Epithelial cell of proximal tubule (primary cell): ENCODE measurements around the gene GAST. TPM values are rescaled to one million over a fixed set of nuclear protein-coding genes. Genes with fewer than 3 reads are reported as not detected.
A peak's percentile ranks its signal among the peaks of the same experiment; 100 is the strongest.

Experiments used
- DNase-seq: peaks from one replicate; pipeline ENCODE4 v3.0.0-alpha.2; 2011; ENCODE audit warnings: low read depth
- H3K4me3 ChIP-seq: 2 replicates; pipeline ENCODE4 v1.5.1; 2011; ENCODE audit warnings: low read depth, mild to moderate bottlenecking, low read length
- total RNA-seq: library from RNA; depleted of rRNA; stranded (reverse); fragments of >200 nt; gene quantifications from 2 replicates; pipeline ENCODE4 v1.2.3, GENCODE V29; 2015
- TF ChIP-seq, protein P1 (sequence below): conservative IDR thresholded peaks from 2 replicates; pipeline ENCODE4 v1.5.1; 2012; ENCODE audit warnings: low read depth, mild to moderate bottlenecking, low read length

The GAST gene
- total RNA-seq, 1 donor from 2014 or later = not detected

GRCh38 chr17:41733348-41734138 lies 21.4 kb downstream of the GAST start:
- no peak for DNase-seq
- peak overlapping the region; percentile 55 for H3K4me3 ChIP-seq
- TF ChIP-seq, protein P1, sequence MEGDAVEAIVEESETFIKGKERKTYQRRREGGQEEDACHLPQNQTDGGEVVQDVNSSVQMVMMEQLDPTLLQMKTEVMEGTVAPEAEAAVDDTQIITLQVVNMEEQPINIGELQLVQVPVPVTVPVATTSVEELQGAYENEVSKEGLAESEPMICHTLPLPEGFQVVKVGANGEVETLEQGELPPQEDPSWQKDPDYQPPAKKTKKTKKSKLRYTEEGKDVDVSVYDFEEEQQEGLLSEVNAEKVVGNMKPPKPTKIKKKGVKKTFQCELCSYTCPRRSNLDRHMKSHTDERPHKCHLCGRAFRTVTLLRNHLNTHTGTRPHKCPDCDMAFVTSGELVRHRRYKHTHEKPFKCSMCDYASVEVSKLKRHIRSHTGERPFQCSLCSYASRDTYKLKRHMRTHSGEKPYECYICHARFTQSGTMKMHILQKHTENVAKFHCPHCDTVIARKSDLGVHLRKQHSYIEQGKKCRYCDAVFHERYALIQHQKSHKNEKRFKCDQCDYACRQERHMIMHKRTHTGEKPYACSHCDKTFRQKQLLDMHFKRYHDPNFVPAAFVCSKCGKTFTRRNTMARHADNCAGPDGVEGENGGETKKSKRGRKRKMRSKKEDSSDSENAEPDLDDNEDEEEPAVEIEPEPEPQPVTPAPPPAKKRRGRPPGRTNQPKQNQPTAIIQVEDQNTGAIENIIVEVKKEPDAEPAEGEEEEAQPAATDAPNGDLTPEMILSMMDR = no peak

DNA sequence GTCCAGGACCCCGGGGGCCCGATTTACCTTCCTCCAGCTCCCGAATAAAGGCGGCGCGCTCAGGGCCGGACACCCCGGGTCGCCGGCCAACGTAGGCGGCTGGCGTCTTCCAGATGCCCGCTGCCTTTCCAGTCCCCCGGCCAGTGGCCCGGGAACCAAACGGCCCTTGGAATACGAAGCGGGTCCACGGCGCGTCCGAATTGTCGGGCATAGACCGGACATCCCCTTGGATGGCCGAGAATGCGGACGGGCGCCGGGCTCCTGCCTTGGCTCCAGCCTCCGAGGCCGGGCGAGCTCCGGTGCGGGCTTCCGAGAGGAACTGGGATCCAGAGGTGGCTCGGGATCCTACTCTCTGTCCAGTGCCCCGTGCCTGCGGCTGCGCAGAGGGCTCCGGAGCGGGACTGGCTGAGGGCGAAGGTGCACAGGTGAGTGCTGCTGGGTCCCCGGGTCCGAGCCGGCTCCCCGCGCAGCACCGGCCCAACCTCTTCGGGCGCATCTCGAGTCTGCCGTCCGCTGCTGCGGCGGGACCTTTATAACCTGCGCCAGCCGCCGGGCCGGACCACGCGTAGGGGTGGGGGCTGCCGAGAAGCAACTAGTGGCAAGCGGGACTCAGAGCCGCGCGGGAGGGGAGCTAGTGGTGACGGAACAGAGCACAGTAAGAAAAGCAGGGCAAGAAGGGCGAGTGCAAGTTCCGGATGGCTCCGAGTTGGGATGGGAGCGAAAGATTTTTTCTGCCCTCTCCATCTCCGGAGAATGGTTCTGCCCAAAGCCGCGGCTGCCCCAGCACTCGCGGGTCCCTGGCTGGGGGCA lies 22.2 kb downstream of the GAST start, which contains the start of gene HAP1:
Gene HAP1 (minus strand): TSS at position 505 of the 810 bp plus-strand sequence. CDS start 9 bp downstream, at position 496.
- peak within 1 kb of the TSS; percentile 55 for H3K4me3 ChIP-seq
- TF ChIP-seq, protein P1 = no peak
- no peak for DNase-seq

GRCh38 chr17:41734949-41735313 lies 22.8 kb downstream of the GAST start:
- H3K4me3 ChIP-seq = peak overlapping the region; percentile 55

DNA sequence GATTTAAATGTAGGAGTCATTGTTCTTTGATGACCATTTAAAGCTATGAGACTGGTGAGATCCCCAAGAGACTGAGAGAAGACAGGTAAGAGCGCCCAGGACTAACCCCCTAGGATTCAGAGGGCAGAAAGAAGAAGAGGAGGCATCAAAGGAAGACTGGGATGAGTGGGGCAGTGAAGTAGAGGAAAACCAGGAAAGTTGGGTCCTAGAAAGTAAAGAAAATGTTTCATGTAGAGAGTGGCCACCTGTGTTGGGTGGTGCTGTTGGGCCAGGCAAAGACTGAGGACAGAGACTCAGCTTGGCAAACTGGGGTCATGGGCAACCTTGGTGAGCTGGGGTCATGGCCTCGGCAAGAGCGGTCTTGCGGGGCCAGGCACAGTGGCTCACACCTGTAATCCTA lies 23.6 kb downstream of the GAST start:
- no peak overlapping the region for H3K4me3 ChIP-seq
- TF ChIP-seq, protein P1 = no peak
- DNase-seq = no peak

More at GRCh38 chr17:41734949-41735313, 22.8 kb downstream of the GAST start:
- TF ChIP-seq, protein P1 = no peak
- DNase-seq = no peak

DNA sequence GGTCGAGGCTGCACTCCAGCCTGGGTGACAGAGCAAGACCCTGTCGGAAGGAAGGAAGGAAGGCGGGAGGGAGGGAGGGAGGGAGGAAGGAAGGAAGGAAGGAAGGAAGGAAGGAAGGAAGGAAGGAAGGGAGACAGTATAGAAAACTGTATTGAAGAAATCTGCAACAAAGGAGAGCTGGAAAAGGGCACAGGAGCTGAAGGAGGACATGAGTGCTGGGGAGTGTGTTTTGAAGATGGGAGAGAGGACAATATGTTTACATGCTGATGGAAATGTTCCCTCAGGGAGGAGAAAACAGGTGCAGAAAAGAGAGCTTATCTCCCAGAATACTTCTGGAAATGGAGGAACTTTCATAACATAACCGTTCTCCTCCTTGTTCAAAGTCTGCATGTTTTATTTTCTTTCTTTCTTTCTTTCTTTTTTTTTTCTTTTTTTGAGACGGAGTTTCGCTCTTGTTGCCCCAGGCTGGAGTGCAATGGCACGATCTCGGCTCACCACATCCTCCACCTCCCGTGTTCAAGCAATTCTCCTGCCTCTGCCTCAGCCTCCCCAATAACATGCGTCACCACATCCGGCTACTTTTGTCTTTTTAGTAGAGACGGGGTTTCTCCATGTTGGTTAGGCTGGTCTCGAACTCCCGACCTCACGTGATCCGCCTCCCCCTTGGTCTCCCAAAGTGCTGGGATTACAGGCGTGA lies 25.0 kb downstream of the GAST start:
- DNase-seq = no peak
- H3K4me3 ChIP-seq = no peak overlapping the region
- TF ChIP-seq, protein P1 = no peak

DNA sequence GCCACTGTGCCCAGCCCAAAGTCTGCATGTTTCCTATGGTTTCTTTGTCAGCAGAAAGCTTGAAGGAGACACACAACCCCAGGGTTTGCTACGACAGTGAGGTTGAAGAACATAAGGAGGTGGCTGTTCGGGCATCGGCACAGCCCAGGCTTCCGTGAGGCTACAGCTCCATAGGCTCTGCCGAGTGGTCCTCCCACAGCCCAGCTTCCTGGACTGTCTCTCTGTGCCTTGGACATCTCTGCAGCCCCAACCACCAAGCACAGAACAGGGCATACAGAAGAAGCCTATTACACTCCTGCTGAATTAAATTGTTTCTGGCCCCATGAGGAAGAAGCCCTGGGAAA lies 25.5 kb downstream of the GAST start:
- DNase-seq = no peak
- H3K4me3 ChIP-seq = no peak overlapping the region
- TF ChIP-seq, protein P1 = no peak
